ENCODE results near the gene MIX23.

Gene MIX23

DNA sequence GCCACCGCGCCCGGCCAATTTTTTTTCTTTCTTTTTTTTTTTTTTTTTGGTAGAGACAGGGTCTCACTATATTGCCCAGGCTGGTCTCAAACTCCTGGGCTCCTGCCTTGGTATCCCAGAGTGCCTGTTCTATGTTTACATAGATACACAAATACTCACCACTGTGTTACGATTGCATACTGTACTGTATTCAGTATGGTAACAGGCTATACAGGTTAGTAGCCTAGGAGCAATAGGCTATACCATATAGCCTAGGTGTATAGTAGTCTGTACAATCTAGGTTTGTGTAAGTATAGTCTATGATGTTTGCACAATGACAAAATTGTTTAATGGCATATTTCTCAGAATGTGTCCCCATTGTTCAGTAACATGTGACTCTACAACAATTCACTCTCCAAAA is 31.4 kb downstream of the MIX23 start:
- no peak for DNase-seq (ENCODE audit: low spot score)

DNA sequence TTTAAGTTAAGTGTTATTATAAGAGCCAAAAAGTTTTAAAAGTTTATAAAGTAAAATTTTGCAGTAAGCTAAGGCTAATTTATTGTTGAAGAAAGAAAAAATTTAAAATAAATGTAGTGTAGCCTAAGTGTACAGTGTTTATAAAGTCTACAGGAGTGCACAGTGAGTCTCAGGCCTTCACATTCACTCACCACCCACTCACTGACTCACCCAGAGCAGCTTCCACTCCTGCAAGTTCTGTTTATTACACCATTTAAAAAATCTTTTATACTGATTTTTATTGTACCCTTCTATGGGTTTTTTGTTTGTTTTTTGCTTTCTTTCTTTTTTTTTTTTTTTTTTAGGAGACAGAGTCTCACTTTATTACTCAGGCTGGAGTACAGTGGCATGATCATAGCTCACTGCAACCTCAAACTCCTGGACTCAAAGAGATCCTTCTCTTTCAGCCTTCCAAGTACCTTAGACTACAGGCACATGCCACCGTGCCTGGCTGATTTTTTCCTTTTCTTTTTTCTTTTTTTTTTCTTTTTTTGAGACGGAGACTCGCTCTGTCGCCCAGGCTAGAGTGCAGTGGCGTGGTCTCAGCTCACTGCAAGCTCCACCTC is 32.1 kb downstream of the MIX23 start:
- no peak for DNase-seq (ENCODE audit: low spot score)

DNA sequence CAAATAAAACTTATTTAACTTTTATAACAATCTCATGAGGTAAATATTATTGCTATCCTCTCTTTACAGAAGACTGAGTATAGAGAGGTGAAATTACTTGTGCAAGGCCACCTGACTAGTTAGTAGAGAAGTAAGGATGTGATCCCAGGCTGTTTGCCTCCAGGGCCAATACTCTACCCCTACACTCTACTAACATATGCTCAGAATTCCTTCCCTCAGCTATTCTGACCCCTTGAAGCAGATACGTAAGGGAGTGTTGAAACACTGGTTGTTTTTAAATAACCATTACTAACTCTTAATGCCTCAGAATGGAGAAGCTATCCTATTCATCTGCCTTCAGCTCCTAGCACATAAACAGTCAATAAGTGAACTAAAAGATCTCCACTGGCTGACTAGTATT is 33.9 kb downstream of the MIX23 start:
- no peak for DNase-seq (ENCODE audit: low spot score)

DNA sequence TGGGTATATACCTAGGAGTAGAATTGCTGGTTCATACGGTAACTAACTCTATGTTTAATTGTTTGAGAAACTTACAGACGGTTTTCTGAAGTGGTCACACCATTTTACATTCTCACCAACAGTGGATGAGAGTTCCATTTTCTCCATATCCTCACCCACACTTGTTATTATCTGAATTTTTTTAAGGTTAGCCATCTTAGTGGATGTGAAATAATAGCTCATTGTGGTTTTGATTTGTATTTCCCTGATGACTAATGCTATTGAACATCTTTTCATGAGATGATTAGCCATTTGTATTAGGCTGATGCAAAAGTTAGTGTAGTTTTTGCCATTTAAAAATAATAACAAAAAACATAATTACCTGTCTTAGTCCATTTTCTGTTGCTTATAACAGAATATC is 39.4 kb downstream of the MIX23 start:
- DNase-seq (ENCODE audit: low spot score) = no peak

DNA sequence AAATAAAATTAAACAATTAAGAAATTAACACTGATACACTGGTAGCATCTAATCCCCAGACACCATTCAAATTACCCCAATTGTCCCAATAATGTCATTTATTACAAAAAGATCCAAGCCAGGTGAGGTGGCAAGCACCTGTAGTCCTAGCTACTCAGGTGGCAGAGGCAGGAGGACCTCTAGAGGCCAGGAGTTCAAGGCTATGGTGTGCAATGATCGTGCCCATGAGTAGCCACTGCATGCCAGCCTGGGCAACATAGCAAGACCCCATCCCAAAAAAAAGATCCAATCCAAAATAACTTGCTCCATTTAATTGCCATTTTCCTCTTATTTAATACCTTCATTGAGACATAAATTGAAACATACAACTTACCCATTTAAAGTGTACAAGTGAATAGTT is 40.2 kb downstream of the MIX23 start:
- no peak for DNase-seq (ENCODE audit: low spot score)

DNA sequence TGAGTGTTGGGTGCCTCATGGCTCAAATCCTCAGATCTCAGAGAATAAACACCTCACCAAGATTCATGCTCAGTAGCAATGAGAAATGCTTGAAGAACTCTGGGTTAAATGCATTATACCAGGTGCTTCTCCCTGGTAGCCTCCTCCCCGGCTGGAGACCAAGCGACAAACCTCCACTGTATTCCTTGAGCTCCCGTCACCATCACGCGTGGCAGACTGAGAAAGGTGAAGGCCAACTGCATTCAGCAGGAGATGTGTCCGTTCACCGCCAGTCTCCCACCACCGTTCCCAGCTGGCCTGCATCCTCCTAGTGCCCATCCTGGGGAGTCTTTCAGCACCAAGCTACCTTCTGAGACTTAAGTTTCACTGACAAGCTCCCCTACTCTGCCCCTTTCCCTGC is 50.5 kb downstream of the MIX23 start:
- DNase-seq (ENCODE audit: low spot score) = no peak

DNA sequence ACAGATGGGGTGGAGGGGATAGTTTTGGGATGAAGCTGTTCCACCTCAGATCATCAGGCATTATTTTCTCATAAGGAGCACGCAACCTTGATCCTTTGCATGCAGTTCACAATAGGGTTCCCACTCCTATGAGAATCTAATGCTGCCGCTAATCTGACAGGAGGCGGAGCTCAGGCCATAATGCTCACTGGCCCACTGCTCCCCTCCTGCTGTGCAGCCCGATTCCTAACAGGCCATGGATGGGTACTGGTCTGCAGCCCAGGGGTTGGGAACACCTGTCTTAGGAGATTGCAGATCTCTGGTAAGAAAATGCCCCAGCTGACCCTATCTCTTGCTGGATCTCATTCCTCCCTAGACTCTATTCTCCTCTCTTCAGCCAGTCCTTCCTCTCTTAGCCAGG is 51.1 kb downstream of the MIX23 start:
- no peak for DNase-seq (ENCODE audit: low spot score)

DNA sequence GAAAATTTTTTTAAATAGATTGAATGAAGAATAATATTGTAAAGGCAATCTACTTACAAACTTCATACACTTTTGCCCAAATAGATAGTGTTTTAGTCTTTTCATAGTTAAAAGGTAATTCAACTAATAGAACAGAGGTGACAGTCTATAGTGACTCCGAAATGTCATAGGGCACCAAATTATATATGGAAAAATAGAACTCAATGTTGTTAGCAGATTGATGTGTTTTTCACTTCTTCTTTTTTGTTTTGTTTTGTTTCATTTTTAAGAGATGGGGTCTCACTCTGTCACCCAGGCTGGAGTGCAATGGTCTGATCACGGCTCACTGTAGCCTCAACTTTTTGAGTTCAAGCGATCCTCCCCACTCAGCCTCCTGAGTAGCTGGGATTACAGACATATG is 57.3 kb downstream of the MIX23 start:
- DNase-seq (ENCODE audit: low spot score) = no peak

DNA sequence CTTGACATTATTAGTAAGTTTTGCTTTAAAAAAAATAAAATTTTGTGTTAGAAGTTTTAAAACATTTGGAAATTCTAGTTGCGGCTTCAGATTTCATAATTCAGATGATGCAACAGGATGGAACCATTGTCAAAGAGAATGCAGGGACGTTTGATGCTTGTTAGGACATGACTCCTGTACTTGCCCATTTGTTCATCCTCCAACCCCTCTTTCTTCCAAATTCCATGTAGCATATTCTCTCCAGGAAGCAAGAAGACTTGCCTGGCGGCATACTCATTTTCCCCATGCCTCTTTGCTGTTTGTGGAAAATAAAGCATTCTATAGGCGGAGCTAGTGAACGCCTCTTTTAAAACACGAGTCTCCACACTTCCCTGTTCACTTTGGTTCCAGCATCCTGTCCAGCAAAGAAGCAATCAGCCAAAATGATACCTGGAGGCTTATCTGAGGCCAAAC is 58.1 kb downstream of the MIX23 start, which contains the start of gene CSTA:
TSS of gene CSTA (plus strand) at position 378 of the 453 bp plus-strand sequence. CDS start at position 423, 45 bp downstream.
- no peak for DNase-seq (ENCODE audit: low spot score)

DNA sequence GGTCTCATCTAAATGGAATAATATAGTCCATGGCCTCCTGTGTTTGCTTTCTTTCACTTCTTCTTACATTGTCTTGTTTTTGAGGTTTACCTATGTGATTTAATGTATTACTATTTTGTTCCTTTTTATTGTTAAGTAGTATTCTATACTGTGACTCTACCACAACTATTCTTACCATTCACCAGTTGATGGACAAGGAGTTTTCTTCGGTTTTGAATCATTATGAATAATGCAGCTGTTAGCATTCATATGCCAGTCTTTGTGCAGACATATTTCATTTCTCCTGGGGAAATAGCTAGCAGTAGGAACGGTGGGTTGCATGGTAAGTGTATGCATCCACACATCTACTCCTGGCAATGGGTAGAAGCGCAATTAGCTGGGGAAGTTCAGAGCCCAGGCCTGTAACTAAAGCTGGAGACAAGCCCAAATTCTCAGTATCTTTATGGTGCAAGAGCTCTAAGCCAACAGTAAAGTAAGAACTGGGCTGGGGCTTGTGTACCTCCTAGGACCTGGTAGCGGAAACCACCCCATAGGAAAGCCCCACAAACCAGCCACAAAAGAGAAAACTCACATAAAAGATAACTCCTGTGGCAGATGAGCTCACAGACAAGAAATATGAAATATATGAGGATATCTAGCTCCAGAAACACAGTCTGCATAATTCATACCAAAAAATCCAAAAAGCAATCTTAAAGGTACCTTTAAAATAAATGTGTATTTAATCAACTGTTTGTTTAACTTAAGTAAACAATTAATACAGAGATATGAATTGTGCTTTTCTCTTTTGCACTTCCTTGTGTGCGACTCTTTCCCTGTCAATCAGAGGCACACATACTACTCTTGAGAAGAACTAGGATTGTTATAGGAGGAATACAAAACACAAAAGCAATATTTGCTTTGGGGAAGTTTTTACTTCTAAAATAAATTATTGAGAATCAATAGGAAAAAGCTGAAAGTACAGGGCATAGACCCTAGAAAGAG is 60.6 kb downstream of the MIX23 start:
- DNase-seq (ENCODE audit: low spot score) = no peak

DNA sequence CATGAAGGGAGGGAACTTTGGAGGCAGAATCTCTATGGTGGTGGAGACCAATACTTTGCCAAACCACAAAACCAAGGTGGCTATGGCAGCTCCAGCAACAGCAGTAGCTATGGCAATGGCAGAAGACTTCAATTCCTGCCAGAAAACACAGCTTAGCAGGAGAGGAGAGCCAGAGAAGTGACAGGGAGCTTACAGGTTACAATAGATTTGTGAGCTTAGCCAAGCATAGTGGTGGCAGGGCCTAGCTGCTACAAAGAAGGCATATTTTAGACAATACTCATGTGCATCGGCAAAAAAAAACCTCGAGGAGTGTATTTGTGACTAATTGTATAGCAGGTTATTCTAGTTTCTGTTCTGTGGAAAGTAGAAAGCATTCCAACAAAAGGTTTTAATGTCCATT is 64.4 kb downstream of the MIX23 start:
- DNase-seq (ENCODE audit: low spot score) = no peak

DNA sequence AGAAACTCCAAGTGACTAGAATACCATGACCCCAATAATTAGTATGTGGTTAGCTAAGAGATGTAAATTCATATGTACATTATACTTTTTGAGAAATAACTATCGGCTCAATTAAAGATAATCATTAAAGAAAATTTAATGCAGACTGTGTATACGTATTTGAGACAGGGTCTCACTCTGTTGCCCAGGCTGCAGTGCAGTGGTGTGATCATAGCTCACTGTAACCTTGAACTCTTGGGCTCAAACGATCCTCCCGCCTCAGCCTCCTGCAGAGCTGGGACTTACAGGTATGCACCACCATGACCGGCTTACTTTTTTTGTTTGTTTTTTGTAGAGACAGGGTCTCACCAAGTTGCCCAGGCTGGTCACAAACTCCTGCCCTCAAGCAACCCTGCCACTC is 66.7 kb downstream of the MIX23 start:
- DNase-seq (ENCODE audit: low spot score) = no peak

DNA sequence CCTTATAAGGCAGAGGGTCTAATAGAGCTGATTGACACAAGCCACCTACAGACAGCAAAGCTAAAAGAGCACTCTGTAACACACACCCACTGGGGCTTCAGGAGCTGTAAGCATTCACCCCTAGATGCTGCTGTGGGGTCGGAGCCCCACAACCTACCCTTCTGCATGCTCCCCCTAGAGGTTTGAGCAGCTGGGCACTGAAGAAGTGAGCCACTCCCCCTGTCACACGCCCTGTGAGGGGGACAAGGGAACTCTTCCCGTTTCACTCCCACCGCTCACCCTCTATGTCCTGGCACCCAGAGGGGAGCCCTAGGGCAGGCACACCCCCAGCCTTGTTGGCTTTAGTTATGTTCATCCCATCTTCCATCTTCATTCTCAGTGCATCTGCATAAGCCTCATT is 67.4 kb downstream of the MIX23 start:
- peak; percentile 20 for DNase-seq (ENCODE audit: low spot score)

DNA sequence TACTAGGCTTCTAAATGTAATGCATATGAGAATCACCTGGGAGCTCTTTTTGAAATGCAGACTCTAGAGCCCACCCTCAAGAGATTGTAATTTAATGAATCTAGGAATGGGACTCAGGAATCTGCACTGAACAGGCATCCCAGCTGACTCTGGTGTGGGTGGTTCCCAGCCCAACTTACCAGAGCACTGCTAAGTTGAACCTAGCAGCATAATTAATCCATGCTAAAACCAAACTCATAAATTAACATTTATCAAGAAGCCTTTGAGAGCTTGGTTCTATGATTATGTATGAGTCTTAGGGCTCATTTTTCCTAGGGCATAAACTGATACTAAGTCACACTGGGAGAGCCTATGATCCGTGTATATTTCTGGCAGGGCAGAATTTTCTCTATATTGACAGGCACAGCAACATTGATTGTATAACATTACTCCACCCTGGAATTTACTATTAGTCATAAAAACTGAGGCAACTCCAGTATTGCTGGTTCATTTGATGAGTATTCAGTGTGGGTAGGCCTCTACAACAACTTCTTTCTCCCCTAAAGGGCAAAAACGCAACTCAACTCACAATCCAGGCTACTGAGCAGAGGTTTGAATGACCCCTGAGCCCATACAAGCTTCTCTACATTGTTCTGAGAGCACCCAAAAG is 68.7 kb downstream of the MIX23 start:
- DNase-seq (ENCODE audit: low spot score) = no peak

DNA sequence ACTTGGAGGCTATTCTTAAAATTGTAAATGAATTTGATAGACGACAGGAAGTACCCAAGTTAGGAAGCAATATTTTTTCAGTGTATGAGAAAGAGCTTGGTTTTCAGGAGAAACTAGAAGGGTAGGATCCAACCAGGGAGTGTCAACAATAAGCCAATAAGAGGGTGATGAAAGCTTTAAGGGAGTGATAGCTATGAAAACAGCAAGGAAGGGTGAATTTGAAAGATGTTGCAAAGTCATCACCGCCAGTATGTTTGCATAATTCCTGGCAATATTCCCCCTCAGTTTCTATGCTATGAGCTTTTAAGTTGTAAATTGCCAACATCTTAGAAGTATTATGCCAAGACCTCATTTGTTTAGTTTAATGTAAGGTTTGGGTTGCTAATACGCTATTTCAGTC is 69.8 kb downstream of the MIX23 start:
- DNase-seq (ENCODE audit: low spot score) = no peak

DNA sequence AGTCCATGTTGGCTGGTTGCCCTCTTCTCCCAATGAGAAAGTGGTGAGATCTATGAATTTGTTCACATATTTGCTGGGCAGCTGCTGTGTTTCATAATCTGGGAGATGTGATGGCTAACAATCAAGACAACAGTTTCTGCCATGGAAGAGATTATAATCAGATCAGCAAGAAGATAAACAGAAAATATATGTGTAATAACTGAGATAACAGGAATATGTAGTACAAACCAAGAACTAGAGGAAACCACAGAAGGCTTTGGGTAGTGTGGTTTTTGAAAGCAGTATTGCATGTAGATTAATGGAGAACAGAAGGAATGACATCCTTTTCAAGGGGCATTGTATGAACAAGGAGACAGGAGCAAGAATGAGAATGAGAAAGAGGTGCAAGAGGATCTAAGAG is 70.2 kb downstream of the MIX23 start:
- DNase-seq (ENCODE audit: low spot score) = no peak

DNA sequence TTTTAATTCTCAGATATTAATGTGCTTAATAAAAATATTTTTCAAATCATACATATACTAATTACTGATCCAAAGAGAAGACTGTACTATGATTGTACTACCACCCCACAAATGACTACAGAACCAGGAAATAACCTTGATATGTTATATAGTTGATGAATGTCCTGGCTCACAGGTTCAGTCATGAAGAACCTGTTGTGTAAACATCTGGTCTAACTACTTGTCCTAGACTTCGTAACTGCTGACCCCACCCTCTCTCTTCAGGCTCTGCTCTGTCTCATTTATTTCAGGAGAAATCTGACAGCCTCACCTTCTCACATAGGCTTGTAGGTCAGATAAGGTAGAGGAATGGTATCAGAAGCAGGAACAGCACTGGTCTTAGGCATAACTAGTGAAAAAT is 72.7 kb downstream of the MIX23 start:
- no peak for DNase-seq (ENCODE audit: low spot score)
